Measurements from ENCODE around the gene ZIC4. TPM values are rescaled to one million over a fixed set of nuclear protein-coding genes. Genes with fewer than 3 reads are reported as not detected.

ZIC4 gene
- total RNA-seq, 3 donors from 2014 or later (not counting 1 experiment from before 2014, with no cell fraction given) = not detected

GRCh38 chr3:147397875-147398812 lies 8.2 kb downstream of the ZIC4 start:
- H3K4me1 Mint-ChIP-seq = peaks cover 0 to 5% of the 10 kb centered on the region in 2 donors
- peaks cover 21% of the 10 kb centered on the region for H3K9me3 ChIP-seq (ENCODE audit: control insufficient read depth, insufficient read depth, low read length)
- H3K4me3 Mint-ChIP-seq = no peak overlapping the region
- no peak overlapping the region for H3K27ac ChIP-seq (ENCODE audit: low read length)
- H3K9me3 Mint-ChIP-seq = peaks cover 3 to 5% of the 10 kb centered on the region in 2 donors
- H3K4me3 ChIP-seq (ENCODE audit: low read length) = no peak overlapping the region
- no peak for DNase-seq
- no peaks in the 10 kb centered on the region for H3K36me3 ChIP-seq (ENCODE audit: control insufficient read depth, insufficient read depth, low read length)
- intact Hi-C loops (cut with micrococcal nuclease) = no loop called here
- ATAC-seq = no peak
- TF ChIP-seq, protein P1, sequence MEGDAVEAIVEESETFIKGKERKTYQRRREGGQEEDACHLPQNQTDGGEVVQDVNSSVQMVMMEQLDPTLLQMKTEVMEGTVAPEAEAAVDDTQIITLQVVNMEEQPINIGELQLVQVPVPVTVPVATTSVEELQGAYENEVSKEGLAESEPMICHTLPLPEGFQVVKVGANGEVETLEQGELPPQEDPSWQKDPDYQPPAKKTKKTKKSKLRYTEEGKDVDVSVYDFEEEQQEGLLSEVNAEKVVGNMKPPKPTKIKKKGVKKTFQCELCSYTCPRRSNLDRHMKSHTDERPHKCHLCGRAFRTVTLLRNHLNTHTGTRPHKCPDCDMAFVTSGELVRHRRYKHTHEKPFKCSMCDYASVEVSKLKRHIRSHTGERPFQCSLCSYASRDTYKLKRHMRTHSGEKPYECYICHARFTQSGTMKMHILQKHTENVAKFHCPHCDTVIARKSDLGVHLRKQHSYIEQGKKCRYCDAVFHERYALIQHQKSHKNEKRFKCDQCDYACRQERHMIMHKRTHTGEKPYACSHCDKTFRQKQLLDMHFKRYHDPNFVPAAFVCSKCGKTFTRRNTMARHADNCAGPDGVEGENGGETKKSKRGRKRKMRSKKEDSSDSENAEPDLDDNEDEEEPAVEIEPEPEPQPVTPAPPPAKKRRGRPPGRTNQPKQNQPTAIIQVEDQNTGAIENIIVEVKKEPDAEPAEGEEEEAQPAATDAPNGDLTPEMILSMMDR (IDR thresholded peaks at IDR 0.05) = no peak
- H3K27ac Mint-ChIP-seq = no peak overlapping the region
- WGBS (ENCODE audit: insufficient coverage) = 10% methylated on average over 45 of the region's 46 CpGs
- peaks cover 48% of the 10 kb centered on the region for H3K27me3 ChIP-seq (ENCODE audit: control insufficient read depth, insufficient read depth, low read length)
- peaks cover 7% of the 10 kb centered on the region for H3K36me3 Mint-ChIP-seq
- H3K27me3 Mint-ChIP-seq (ENCODE audit: low read depth in 2 of 2) = peaks cover 51 to 54% of the 10 kb centered on the region in 2 donors
- H3K4me1 ChIP-seq (ENCODE audit: control insufficient read depth, insufficient read depth, low read length) = no peaks in the 10 kb centered on the region

DNA sequence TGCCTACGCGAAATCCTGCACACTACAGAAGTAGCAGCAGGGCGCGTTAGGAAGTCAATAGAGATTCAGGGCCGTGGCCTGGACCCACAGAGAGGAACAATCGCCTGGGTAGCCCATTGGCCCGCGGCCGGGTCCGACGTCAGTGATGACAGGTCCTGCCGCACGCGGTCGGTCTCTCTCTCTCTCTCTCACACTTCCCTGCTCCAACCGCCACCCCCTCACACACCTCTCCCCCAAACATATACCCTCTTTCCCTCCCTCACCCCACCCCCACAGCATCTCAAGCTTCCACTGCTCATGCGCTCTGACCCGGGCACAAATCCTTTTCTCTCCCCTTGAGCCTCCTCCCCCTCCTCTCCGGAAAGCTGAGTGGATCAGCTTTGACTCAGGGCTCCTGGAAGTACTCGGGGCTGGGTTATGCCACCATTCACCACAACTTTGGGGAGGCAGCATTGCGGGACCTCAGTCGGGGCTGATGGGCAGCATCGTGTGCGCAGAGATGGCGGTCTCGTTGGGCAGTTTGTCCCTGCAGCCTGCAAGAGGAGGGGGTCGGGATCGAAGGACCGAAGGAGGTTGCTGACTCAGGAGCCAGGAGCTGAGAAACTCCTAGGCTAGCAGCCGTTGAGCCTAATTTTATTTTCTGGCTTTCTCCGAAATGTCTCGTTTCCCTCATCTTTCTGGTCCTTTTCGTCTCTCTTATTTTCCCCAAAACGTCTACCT lies 9.0 kb downstream of the ZIC4 start:
- intact Hi-C loops (cut with micrococcal nuclease) = no loop called here
- Mint-ChIP-seq H3K27ac (no peak overlapping the region), H3K4me1 (peaks cover 0 to 5% of the 10 kb centered on the region in 2 donors), H3K9me3 (peaks cover 3 to 4% of the 10 kb centered on the region in 2 donors), H3K4me3 (no peak overlapping the region), H3K27me3 (ENCODE audit: low read depth in 2 of 2) (peaks cover 57 to 60% of the 10 kb centered on the region in 2 donors), H3K36me3 (peaks cover 7% of the 10 kb centered on the region)
- Histone ChIP-seq H3K27ac (ENCODE audit: low read length) (no peak overlapping the region), H3K36me3 (ENCODE audit: control insufficient read depth, insufficient read depth, low read length) (no peaks in the 10 kb centered on the region), H3K4me1 (ENCODE audit: control insufficient read depth, insufficient read depth, low read length) (no peaks in the 10 kb centered on the region), H3K27me3 (ENCODE audit: control insufficient read depth, insufficient read depth, low read length) (peaks cover 50% of the 10 kb centered on the region), H3K4me3 (ENCODE audit: low read length) (no peak overlapping the region), H3K9me3 (ENCODE audit: control insufficient read depth, insufficient read depth, low read length) (peaks cover 25% of the 10 kb centered on the region)
- 11% methylated on average over 34 of the region's 34 CpGs for whole genome bisulfite sequencing (ENCODE audit: insufficient coverage)
- TF ChIP-seq, protein P1 (IDR thresholded peaks at IDR 0.05) = no peak
- no peak for DNase-seq
- ATAC-seq = no peak

GRCh38 chr3:147396712-147397046 lies 9.7 kb downstream of the ZIC4 start:
- Mint-ChIP-seq H3K36me3 (peaks cover 7% of the 10 kb centered on the region), H3K4me3 (no peak overlapping the region), H3K9me3 (peaks cover 2 to 3% of the 10 kb centered on the region in 2 donors), H3K27me3 (ENCODE audit: low read depth in 2 of 2) (peaks cover 57 to 60% of the 10 kb centered on the region in 2 donors), H3K4me1 (peaks cover 0 to 5% of the 10 kb centered on the region in 2 donors), H3K27ac (no peak overlapping the region)
- H3K27ac ChIP-seq (ENCODE audit: low read length) = no peak overlapping the region
- H3K9me3 ChIP-seq (ENCODE audit: control insufficient read depth, insufficient read depth, low read length) = peaks cover 31% of the 10 kb centered on the region
- H3K27me3 ChIP-seq (ENCODE audit: control insufficient read depth, insufficient read depth, low read length) = peaks cover 56% of the 10 kb centered on the region
- 14% methylated on average over 13 of the region's 17 CpGs for WGBS (ENCODE audit: insufficient coverage)
- no peaks in the 10 kb centered on the region for H3K36me3 ChIP-seq (ENCODE audit: control insufficient read depth, insufficient read depth, low read length)
- no peaks in the 10 kb centered on the region for H3K4me1 ChIP-seq (ENCODE audit: control insufficient read depth, insufficient read depth, low read length)
- intact Hi-C loops (cut with micrococcal nuclease) = no loop called here
- no peak for ATAC-seq
- TF ChIP-seq, protein P1 (IDR thresholded peaks at IDR 0.05) = no peak
- no peak for DNase-seq
- no peak overlapping the region for H3K4me3 ChIP-seq (ENCODE audit: low read length)
